GM21723 (cell line): ENCODE measurements around the gene CENPM.

Experiments used
- ATAC-seq: cut with Tn5 transposase; IDR thresholded peaks from one replicate; pipeline ENCODE4 v1.9.1; 2021; ENCODE audit warnings: mild to moderate bottlenecking, moderate library complexity; ENCODE audit not compliant: unreplicated experiment

CENPM gene

DNA sequence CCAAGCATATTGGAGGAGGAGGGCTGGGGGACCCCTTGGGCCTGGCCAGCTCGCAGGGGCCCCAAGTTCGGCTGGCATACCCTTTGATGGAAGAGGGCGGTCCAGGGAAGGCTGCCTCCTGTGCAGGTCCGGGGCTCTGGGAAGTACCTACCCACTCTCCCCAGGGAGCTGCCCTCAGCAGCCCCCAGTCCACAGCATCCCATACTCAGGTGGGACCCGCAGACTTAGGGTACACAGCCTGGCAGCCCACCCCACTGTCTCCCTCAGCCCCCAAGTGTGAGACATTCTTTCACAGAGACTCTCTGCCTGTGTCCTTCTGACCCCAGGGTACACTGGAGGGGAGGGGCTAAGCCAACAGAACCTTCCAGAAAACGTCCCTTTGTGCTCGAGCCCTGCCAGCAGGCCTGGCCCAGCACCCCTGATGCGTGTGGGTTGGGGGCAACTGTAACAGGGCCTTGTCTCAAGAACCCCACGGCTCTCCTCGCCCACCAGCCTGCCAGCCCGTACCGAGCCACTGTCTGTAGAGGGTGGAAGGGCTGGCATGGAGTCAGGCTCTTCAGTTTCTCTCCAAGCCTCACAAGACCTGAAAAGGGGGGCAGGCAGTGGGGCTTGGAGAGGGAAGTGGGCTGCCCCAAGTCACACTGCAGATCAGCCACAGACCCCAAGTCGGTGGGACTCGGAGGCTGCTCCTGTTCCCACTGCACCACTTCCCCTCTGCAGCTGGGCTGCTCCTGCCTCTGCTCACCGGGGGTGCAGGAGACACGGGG lies 13.4 kb downstream of the CENPM start:
- no peak for ATAC-seq

DNA sequence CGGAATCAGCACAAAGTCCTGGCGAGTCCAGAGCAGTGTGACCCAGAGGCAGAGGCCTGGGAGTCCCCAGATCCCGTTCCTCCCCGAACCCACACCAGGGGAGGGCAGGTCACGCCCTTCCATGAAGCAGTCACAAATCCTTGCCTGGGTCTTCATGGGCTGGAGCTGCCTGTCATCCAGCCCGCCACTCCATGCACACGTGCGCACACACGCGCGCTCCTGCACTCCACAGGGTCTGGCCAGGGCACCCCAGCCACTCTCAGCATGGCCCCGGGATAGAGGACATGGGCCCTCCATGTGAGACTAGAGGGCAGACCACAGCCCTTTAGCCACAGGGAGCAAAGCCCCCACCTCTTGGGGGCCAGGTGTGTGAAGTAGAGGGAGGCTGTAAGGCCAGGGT lies 14.6 kb downstream of the CENPM start:
- ATAC-seq = no peak

DNA sequence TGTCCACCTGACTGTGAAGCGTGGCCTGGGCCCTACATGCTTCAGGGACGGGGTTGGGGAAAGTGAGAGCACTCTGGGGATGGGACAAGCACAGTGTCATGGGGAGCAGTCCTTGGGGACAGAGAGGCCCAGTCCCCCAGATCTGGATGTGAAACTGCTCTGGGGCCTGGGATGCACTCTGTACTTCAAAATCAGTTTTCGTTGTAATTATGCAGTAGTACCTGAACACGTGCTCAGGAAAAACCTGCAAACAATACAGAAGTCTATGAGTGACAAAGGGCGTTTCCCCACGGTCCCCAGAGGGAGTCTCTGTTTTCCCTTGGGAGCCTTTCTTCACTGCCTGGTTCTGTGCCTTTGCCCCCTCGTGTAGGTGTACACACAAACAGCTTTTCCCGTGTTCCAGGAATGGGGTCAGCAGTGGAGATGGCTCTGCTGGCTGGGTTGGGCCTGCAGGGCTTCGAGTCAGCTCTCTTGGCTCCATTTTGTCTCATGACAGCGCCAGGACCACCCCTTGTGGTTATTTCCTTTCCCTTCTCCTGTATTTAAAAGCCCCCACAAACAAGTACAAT lies 15.2 kb downstream of the CENPM start:
- ATAC-seq = no peak

DNA sequence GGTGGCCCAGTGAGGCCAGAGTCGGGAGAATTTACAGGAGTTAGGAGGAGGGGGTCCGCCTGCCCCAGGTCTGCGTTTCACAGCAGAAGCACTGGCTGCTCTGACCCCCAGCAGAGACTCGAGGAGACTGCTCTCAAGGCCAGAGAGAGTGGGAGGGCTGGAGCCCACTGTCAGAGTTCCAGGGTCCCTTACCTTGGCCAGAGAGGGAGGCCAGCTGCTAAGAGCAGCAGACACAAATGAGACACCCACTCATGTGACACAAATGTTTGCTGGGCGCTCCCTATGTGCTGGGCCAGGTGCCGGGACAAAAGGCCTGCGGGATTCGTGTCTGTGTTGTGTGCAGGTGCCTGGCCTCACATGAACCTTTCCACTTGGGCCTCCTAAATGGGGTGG lies 17.5 kb downstream of the CENPM start:
- ATAC-seq = no peak

DNA sequence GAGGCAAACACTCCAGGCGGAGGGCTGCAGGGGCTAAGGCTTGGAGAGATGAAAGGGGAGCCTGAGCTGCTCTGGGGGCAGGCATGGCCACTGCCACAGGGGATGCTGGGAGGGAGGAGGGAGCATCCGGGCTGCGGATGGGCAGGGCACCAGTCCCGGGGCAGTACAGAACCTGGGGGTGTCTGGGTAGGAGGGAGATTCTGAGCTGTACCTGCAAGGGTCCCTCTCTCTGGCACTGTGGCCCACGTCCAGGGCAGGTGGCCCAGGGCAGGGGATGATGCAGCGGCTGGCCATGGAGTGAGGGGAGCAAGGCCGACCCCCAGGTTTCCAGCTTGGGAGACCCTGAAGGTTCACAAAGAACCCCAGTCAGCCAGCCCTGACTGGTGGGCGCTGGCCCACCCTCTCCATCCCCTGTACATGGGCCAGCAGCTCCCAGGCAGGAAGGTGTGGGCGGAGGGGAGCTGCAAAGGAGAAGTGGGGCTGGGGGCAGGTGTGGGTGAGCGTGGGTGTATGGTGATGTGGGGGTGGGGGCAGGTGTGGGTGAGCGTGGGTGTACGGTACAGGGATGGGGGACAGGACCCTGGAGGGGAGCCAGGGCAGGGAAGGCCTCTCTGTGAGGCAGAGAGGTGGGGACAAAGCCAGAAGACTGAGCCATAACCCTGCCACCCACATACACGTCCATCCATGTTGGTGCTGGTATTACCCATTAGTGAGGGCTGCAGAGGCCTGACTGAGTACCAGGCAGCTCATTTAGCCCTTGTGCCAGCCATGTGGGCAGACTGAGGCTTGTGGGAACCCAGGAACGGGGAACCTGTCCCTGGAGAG lies 18.1 kb downstream of the CENPM start:
- ATAC-seq = no peak

GRCh38 chr22:41927813-41928212 lies 19.1 kb downstream of the CENPM start:
- no peak for ATAC-seq

DNA sequence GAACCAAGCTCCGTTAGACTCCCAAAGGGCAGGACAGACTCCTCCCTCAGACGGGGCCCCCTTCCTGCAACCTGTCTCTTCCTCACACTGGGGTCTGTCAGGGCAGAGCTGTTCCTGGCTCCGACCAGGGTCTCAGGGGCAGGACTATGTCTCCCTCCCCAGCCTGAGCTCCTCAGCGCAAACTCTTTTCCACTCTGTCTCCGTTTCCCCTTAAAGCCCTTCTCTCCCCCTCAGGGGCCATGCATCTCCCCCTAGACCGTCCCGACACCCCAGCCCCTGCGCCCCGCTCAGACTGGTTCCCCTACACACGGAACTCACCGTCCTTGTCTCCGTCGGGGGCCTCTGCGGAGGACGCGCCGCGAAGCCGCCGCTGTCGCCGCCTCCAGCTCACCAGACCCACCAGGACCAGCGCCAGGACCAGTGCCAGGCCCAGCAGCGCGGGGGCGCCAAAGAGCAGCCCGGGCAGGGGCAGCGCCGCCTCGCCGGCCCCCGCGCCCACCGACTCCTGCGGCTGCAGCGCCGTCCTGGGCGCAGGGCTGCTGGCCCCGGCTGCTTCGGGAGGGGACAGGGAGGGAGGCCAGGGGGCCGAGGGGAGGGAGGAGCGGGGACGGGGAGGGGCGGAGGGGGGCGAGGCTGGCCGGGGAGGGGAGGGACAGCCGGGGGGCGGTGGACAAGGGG lies 21.0 kb downstream of the CENPM start:
- ATAC-seq = peak; percentile 35

DNA sequence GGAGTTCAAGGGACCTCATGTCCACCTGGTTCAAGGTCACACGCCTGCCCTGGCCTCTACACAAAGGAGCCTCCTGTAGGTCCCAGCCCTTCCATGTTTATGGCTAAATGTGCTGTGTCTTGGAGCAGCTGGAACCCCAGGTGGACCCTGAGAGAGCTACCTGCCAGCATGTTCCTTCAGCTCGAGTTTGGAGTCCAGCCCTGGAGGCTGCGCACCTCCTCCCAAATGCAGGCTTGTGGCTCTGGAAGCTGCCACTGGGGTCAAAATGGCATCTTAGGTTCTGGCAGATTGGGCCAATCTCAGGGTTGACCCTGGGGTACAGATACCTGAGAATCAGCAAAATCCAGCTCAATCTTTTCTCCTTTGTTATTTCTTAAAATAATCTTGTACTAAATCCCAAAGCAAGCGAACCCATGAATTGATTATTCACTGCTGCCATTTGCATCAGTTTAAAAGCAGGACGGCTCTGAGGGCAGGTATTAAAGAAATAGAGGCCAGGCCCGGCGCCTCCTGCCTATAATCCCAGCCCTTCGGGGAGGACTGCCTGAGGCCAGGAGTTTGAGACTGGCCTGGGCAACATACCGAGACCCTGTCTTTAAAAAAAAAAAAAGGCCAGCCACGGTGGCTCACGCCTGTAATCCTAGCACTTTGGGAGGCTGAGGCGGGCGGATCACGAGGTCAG lies 23.2 kb downstream of the CENPM start:
- ATAC-seq = no peak

- no peak for ATAC-seq
Measured at GRCh38 chr22:41922940-41923594, 23.9 kb downstream of the CENPM start.

GRCh38 chr22:41922328-41922727 lies 24.6 kb downstream of the CENPM start:
- no peak for ATAC-seq

- peak; percentile 21 for ATAC-seq
Measured at GRCh38 chr22:41920271-41920976, 26.5 kb downstream of the CENPM start.

- ATAC-seq = peak; percentile 51
Measured at GRCh38 chr22:41919357-41920224, 27.4 kb downstream of the CENPM start.

- no peak for ATAC-seq
Measured at GRCh38 chr22:41917903-41918791, 28.8 kb downstream of the CENPM start.

DNA sequence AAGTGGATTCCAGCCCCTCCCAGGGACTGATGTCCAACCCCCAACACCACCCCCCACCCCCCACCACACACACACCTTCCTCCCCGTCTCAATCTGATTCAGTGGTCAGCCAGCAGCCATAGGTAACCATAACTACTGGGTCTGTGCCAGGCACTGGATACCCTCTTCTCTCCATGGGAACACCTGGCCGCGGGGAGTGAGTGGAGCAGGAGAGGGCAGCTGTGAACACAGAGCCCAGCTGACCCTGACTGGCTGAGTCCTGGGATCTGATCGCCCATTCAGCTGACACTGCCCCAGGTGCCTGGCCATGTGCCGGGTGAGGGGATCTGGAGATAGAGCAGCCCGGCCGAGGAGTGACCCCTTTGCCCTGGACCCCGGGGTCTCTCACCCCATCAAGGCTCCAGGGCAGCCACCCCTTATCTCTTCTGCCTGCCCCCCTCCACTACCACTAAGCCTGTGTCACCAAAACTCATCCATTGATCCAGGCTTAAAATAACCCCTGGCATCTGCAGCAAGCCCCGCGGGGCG lies 29.5 kb downstream of the CENPM start:
- no peak for ATAC-seq

DNA sequence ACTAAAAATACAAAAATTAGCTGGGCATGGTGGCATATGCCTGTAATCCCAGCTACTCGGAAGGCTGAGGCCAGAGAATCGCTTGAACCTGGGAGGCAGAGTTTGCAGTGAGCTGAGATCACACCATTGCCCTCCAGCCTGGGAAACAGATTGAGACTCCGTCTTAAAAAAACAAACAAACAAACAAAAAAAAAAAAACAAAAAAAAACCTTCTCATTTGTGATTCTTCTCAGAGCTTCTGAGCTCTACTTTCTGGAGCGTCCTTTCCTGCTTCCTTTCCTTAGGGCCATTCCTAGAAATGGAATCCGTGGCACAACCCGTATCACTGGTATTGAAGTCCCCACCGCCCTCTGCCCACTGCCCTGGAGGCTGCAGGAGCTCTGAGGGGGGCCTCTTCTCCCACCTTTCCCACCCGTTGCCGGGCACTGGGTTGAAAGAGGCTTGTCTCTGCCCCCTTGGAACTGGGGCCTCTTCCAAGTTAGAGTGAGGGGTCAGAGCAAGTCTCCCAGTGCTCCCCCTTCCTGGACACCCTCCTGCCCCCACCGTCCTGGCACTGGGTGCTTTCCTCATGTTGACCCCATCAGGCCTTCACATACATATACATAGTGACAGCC lies 30.1 kb downstream of the CENPM start:
- ATAC-seq = no peak

GRCh38 chr22:41915786-41916493 lies 31.0 kb downstream of the CENPM start:
- no peak for ATAC-seq
